Activated CD4-positive, CD25-positive, alpha-beta regulatory T cell (primary cell): ENCODE results near the gene BBOF1.
"Not testable (repeated sequence)": the region's sequence is repeated elsewhere in the genome, so short reads cannot be mapped to it uniquely, and the experiment has no call there.

Experiments used
- DNase-seq, 4 experiments: peaks; one replicate each; lab custom pipeline; 2025; lab: John Stamatoyannopoulos, UW

Gene BBOF1

GRCh38 chr14:74105381-74105780 is 86.2 kb downstream of the BBOF1 start:
- no peak for DNase-seq

DNA sequence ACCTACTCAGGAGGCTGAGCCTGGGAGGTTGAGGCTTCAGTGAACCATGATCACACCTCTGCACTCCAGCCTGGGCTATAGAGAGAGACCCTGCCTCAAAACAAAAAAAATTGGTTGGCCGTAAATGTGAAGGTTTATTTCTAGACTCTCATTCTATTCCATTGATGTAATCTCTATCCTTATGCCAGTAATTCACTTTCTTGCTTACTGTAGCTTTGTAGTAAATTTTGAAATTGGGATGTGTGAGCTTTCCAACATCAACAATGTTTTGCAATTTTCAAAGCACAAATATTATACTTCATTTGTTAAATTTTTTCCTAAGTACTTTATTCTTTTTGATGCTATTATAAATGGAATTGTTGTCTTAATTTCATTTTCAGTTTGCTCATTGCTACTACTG is 90.2 kb downstream of the BBOF1 start:
- no peak for DNase-seq

- not testable (repeated sequence) for DNase-seq
Measured at GRCh38 chr14:74111395-74112216, 92.5 kb downstream of the BBOF1 start.
